HepG2 (cell line): ENCODE results near the gene ADAD2. TPM values are rescaled to one million over a fixed set of nuclear protein-coding genes. Genes with fewer than 3 reads are reported as not detected.

Source experiments
- ATAC-seq: fragments of 200-7000 bp; cut with Tn5 transposase; 3 replicates; pipeline ENCODE4 v1.9.1; 2020; ENCODE audit warnings: mild to moderate bottlenecking, moderate library complexity
- BruUV-seq: library from RNA; stranded (reverse); fragments of 400-500 nt; replicated peaks from 2 replicates; lab custom pipeline; 2021; lab: Mats Ljungman, UMichigan
- CTCF ChIA-PET: fragments of 300-600 bp; formaldehyde crosslinking; extraction: SDS; loops from one replicate; lab custom pipeline; 2021; ENCODE audit warnings: low total read pairs, inconsistent platforms, low intra/inter-chr PET ratio; lab: Yijun Ruan, JAX
- POLR2A ChIA-PET: fragments of 350-600 bp; sonication (Branson Sonifier 250); formaldehyde crosslinking; loops from one replicate; lab custom pipeline; 2020; ENCODE audit warnings: antibody characterized with exemption, inconsistent platforms; lab: Yijun Ruan, JAX
- DNase-seq: peaks from one replicate; pipeline ENCODE4 v3.0.0-alpha.2; 2015; ENCODE audit warnings: low spot score
- FAIRE-seq: peaks from 3 replicates; lab custom pipeline; 2011; peaks lifted over from hg19 to GRCh38; lab: Jason Lieb, UNC
- H2AFZ ChIP-seq: one replicate; pipeline ENCODE4 v1.6.1; 2011; ENCODE audit warnings: low read length, inconsistent platforms
- H3K27ac ChIP-seq: fragments of 300-600 bp; 3 replicates; pipeline ENCODE4 v1.8.0; 2011; ENCODE audit warnings: mixed run types, mild to moderate bottlenecking, mixed read lengths, low read length, inconsistent platforms; ENCODE audit not compliant: insufficient read depth; ENCODE audit errors: extremely low read length
- H3K27me3 ChIP-seq, 2 experiments: fragments of 200-600 bp in 1 of 2; 2 replicates in 1 of 2; 3 replicates in 1 of 2; pipeline versions ENCODE4 v1.6.0 to v1.8.0; 2011; ENCODE audit warnings: low read length in 2 of 2, mild to moderate bottlenecking in 2 of 2, moderate library complexity in 2 of 2, inconsistent platforms in 1 of 2; ENCODE audit not compliant: insufficient read depth in 2 of 2, control insufficient read depth in 1 of 2
- H3K36me3 ChIP-seq, 2 experiments: fragments of 200-600 bp in 1 of 2; replicated peaks in 1 of 2; 2 replicates in 1 of 2; 3 replicates in 1 of 2; pipeline versions ENCODE4 v1.5.1 to v1.8.0; 2011; ENCODE audit warnings: low read length in 2 of 2, inconsistent platforms in 1 of 2; ENCODE audit not compliant: insufficient read depth in 2 of 2, control insufficient read depth in 1 of 2
- H3K4me1 ChIP-seq: 2 replicates; pipeline ENCODE4 v1.5.1; 2012; ENCODE audit warnings: low read length, inconsistent platforms; ENCODE audit not compliant: insufficient read depth
- H3K4me2 ChIP-seq: 2 replicates; pipeline ENCODE4 v1.6.0; 2011; ENCODE audit warnings: low read depth, low read length, inconsistent platforms
- H3K4me3 ChIP-seq, 3 experiments: fragments of 200-600 bp in 1 of 3; sonication (generic), shearing (Covaris generic) in 1 of 3; replicated peaks in 1 of 3; 2 replicates each; pipeline ENCODE4 v1.5.1; 2011 to 2016; ENCODE audit warnings: low read length in 3 of 3, inconsistent platforms in 2 of 3, low read depth in 2 of 3, mild to moderate bottlenecking in 2 of 3, control low read depth in 1 of 3, mixed read lengths in 1 of 3; ENCODE audit not compliant: insufficient read depth in 1 of 3
- H3K79me2 ChIP-seq: one replicate; pipeline ENCODE4 v1.6.1; 2011; ENCODE audit warnings: low read length, inconsistent platforms; ENCODE audit not compliant: insufficient read depth
- H3K9ac ChIP-seq: 2 replicates; pipeline ENCODE4 v1.6.0; 2011; ENCODE audit warnings: mild to moderate bottlenecking, low read depth, low read length, inconsistent platforms; ENCODE audit not compliant: insufficient read depth
- H3K9me3 ChIP-seq: 2 replicates; pipeline ENCODE4 v1.5.1; 2012; ENCODE audit warnings: mild to moderate bottlenecking, low read length
- H4K20me1 ChIP-seq: 2 replicates; pipeline ENCODE4 v1.6.0; 2011; ENCODE audit warnings: inconsistent platforms, mild to moderate bottlenecking, low read length, moderate library complexity; ENCODE audit not compliant: insufficient read depth
- EEA1 ChIP-seq: sonication (generic); formaldehyde crosslinking; IDR thresholded peaks from 2 replicates; pipeline ENCODE4 v1.5.1; 2020; ENCODE audit warnings: mild to moderate bottlenecking, missing genetic modification reagents, borderline replicate concordance
- GLI4 ChIP-seq: sonication (generic); formaldehyde crosslinking; IDR thresholded peaks from 2 replicates; pipeline ENCODE4 v1.5.1; 2020; ENCODE audit warnings: missing genetic modification reagents, mild to moderate bottlenecking, moderate library complexity, borderline replicate concordance
- HDAC2 ChIP-seq: sonication (generic); formaldehyde crosslinking; IDR thresholded peaks from 2 replicates; pipeline ENCODE4 v1.4.0; 2020; ENCODE audit warnings: missing genetic modification reagents
- HDAC6 ChIP-seq: fragments of 200-600 bp; sonication (generic); IDR thresholded peaks from 2 replicates; pipeline ENCODE4 v1.7.0; 2017; ENCODE audit warnings: mild to moderate bottlenecking, antibody characterized with exemption, low read length, low read depth
- HMG20A ChIP-seq: IDR thresholded peaks from 2 replicates; pipeline ENCODE4 v1.6.1; 2016; ENCODE audit warnings: borderline replicate concordance
- KAT8 ChIP-seq: IDR thresholded peaks from 2 replicates; pipeline ENCODE4 v1.6.1; 2016; ENCODE audit warnings: missing genetic modification reagents, missing compliant biosample characterization
- MATR3 ChIP-seq: sonication (generic); formaldehyde crosslinking; IDR thresholded peaks from 2 replicates; pipeline ENCODE4 v1.4.0; 2020; ENCODE audit warnings: missing genetic modification reagents
- NFE2 ChIP-seq: sonication (generic); formaldehyde crosslinking; IDR thresholded peaks from 2 replicates; pipeline ENCODE4 v1.4.0; 2020; ENCODE audit warnings: missing genetic modification reagents
- NONO ChIP-seq, 2 experiments: fragments of 450-650 bp in 1 of 2; sonication (generic) in 1 of 2; formaldehyde crosslinking in 1 of 2; IDR thresholded peaks in 1 of 2; conservative IDR thresholded peaks in 1 of 2; 2 replicates each; pipeline versions ENCODE4 v1.6.1 to v1.8.0; 2017 to 2022; ENCODE audit warnings: mild to moderate bottlenecking in 1 of 2, missing genetic modification reagents in 1 of 2, moderate library complexity in 1 of 2
- RAD51 ChIP-seq: fragments of 450-650 bp; IDR thresholded peaks from 2 replicates; pipeline ENCODE4 v1.6.1; 2016; ENCODE audit warnings: borderline replicate concordance
- SP140L ChIP-seq: sonication (generic); formaldehyde crosslinking; IDR thresholded peaks from 2 replicates; pipeline ENCODE4 v1.4.0; 2020; ENCODE audit warnings: missing genetic modification reagents, borderline replicate concordance
- SP2 ChIP-seq: sonication (generic); formaldehyde crosslinking; IDR thresholded peaks from 2 replicates; pipeline ENCODE4 v1.5.1; 2020; ENCODE audit warnings: mild to moderate bottlenecking, missing genetic modification reagents
- ZBTB21 ChIP-seq: sonication (generic); formaldehyde crosslinking; IDR thresholded peaks from 2 replicates; pipeline ENCODE4 v1.4.0; 2020; ENCODE audit warnings: missing genetic modification reagents
- ZNF138 ChIP-seq: sonication (generic); formaldehyde crosslinking; IDR thresholded peaks from 2 replicates; pipeline ENCODE4 v1.5.0; 2020; ENCODE audit warnings: mild to moderate bottlenecking, low read depth, missing genetic modification reagents
- ZNF234 ChIP-seq: sonication (generic); formaldehyde crosslinking; conservative IDR thresholded peaks from 2 replicates; pipeline ENCODE4 v1.5.1; 2020; ENCODE audit warnings: mild to moderate bottlenecking, missing genetic modification reagents
- ZNF724P ChIP-seq: sonication (generic); formaldehyde crosslinking; IDR thresholded peaks from 2 replicates; pipeline ENCODE4 v1.8.0; 2022; ENCODE audit warnings: missing genetic modification reagents, borderline replicate concordance
- ZNF790 ChIP-seq: sonication (generic); formaldehyde crosslinking; IDR thresholded peaks from 2 replicates; pipeline ENCODE4 v1.8.0; 2022; ENCODE audit warnings: missing genetic modification reagents, mild to moderate bottlenecking, borderline replicate concordance
- WGBS: methylation state at CpG from one replicate; pipeline ENCODE4 v1.1.6; 2017; ENCODE audit warnings: low lambda C conversion rate; 5-methylcytosine and 5-hydroxymethylcytosine counted together
- in situ Hi-C: cut with HindIII; loops from 2 replicates; pipeline ENCODE4 v1.10.0; 2017; ENCODE audit warnings: low pct_unique_long_range_greater_than_20kb; ENCODE audit not compliant: extremely low pct_ligation_motif_present
- intact Hi-C: fragments of 100-400 bp; cut with micrococcal nuclease; formaldehyde crosslinking; loops from one replicate; pipeline ENCODE4 v1.10.0; 2022; ENCODE audit not compliant: unreplicated experiment
- polyA plus RNA-seq, 8 experiments: library from polyadenylated mRNA; depleted of rRNA in 3 of 8; stranded (reverse) in 7 of 8; unstranded in 1 of 8; fragments of >200 nt; fragmentation: Illumina TruSeq in 4 of 8; extraction: Trizol in 4 of 8; gene quantifications; 2 replicates each; pipeline versions ENCODE4 v1.2.1 to v1.2.3, GENCODE V29; 2011 to 2016; ENCODE audit warnings: low read depth in 4 of 8, missing spikeins in 1 of 8, mixed read lengths in 1 of 8; ENCODE audit not compliant: insufficient read depth in 1 of 8
- total RNA-seq, 5 experiments: library from RNA; depleted of rRNA; stranded (reverse); fragments of >200 nt; fragmentation: Illumina TruSeq; extraction: Trizol; gene quantifications; 2 replicates each; pipeline ENCODE4 v1.2.3, GENCODE V29; 2016; ENCODE audit warnings: low read depth in 1 of 5
- TF ChIP-seq, protein P1 (sequence below): sonication (generic); formaldehyde crosslinking; IDR thresholded peaks from 2 replicates; pipeline ENCODE4 v1.9.0; 2021; ENCODE audit warnings: missing genetic modification reagents, borderline replicate concordance
- TF ChIP-seq, protein P2 (sequence below), 2 experiments: sonication (generic) in 1 of 2; formaldehyde crosslinking in 1 of 2; IDR thresholded peaks; 2 replicates each; pipeline versions ENCODE4 v1.4.0 to v1.6.1; 2018 to 2020; ENCODE audit warnings: missing genetic modification reagents in 2 of 2, borderline replicate concordance in 1 of 2, low read depth in 1 of 2, mild to moderate bottlenecking in 1 of 2, missing biosample characterization in 1 of 2
- TF ChIP-seq, protein P3 (sequence below): sonication (generic); formaldehyde crosslinking; IDR thresholded peaks from 2 replicates; pipeline ENCODE4 v1.4.0; 2020; ENCODE audit warnings: mild to moderate bottlenecking, missing genetic modification reagents

The ADAD2 gene
- total and polyA plus RNA-seq, 2 of the 13 experiments (the other 11 are each of a cell fraction or from before 2014, with no cell fraction given), result not detected

DNA sequence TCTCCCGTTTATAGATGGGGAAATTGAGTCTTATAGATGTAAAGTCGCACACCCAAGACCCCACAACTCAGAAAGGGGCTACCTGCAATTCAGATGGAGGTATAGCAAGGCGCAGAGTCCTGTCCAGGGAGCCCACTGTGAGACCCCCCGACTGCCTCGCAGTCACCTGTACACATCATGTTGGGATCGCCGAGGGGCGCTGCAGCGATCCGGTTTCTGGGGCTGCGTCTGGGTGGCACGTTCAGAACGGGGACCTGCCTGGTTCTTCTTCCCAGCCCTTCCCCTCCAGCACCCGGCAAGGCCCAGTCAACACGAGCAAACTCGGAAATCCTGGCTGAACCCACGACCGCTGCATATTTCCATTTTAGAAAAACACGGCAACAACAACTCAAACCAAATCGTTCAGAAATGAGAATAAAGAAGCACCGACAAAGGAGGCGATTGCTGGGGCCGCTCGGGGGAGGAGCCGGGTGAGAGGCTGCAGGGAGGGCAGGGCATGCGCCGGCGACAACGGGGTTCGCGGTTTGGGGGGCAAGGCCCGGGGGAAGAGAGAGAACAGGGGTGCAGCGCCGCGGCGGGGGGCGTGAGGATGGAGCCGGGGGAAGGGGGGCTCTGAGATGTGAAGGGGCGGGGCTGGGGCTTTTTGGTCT lies 46.6 kb upstream of the ADAD2 start:
- Histone ChIP-seq H3K9ac (peak overlapping the region; percentile 77), H2AFZ (no peak overlapping the region), H3K27ac (peak overlapping the region; percentile 55), H3K9me3 (no peaks in the 10 kb centered on the region), H3K27me3 (peaks cover 2 to 10% of the 10 kb centered on the region in 2 experiments), H4K20me1 (peaks cover 3% of the 10 kb centered on the region; the same call in 1 of the 2 replicates), H3K4me1 (peaks cover 46% of the 10 kb centered on the region), H3K79me2 (peaks cover 40% of the 10 kb centered on the region), H3K4me2 (peak overlapping the region; percentile 97), H3K36me3 (no peaks in the 10 kb centered on the region), H3K4me3 (peak overlapping the region; percentile 90 to 100 (median 92))
- in situ Hi-C loops, result no loop called here
- POLR2A ChIA-PET, result interaction anchor here (1.0 to 1.4 kb wide), 3 partner anchors 27 to 32 kb away, joined by 3 to 24 read pairs (median 7); partner anchors contain the start of gene MBTPS1
- no peak for DNase-seq
- CTCF ChIA-PET, result interaction anchor here (1.8 kb wide), 1 partner anchor 31 kb away, joined by 6 read pairs; no protein-coding TSS in a partner anchor
- WGBS, result 2% methylated on average over 34 of the region's 39 CpGs
- no peak for FAIRE-seq
- peak; percentile 33 for ATAC-seq
- no TSS peak for BruUV-seq
- intact Hi-C loops, result loop anchor here (2.0 kb wide), 1 partner anchor 30 kb away; no protein-coding TSS in a partner anchor
- TF ChIP-seq, protein P1, sequence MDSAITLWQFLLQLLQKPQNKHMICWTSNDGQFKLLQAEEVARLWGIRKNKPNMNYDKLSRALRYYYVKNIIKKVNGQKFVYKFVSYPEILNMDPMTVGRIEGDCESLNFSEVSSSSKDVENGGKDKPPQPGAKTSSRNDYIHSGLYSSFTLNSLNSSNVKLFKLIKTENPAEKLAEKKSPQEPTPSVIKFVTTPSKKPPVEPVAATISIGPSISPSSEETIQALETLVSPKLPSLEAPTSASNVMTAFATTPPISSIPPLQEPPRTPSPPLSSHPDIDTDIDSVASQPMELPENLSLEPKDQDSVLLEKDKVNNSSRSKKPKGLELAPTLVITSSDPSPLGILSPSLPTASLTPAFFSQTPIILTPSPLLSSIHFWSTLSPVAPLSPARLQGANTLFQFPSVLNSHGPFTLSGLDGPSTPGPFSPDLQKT (CRISPR knock-in tag), result no peak
- no peak for TF ChIP-seq ZNF790 (CRISPR knock-in tag)
- TF ChIP-seq, protein P2, sequence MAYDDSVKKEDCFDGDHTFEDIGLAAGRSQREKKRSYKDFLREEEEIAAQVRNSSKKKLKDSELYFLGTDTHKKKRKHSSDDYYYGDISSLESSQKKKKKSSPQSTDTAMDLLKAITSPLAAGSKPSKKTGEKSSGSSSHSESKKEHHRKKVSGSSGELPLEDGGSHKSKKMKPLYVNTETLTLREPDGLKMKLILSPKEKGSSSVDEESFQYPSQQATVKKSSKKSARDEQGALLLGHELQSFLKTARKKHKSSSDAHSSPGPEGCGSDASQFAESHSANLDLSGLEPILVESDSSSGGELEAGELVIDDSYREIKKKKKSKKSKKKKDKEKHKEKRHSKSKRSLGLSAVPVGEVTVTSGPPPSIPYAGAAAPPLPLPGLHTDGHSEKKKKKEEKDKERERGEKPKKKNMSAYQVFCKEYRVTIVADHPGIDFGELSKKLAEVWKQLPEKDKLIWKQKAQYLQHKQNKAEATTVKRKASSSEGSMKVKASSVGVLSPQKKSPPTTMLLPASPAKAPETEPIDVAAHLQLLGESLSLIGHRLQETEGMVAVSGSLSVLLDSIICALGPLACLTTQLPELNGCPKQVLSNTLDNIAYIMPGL (CRISPR knock-in tag; IDR thresholded peaks at IDR 0.05; ENCODE audit: borderline replicate concordance in 1 of 2, low read depth in 1 of 2), result peak in 1 of 2 experiments; percentile 44; a peak in 1 of 4 replicates
- TF ChIP-seq HDAC6, result no peak
- TF ChIP-seq HDAC2 (CRISPR knock-in tag), result no peak
- no peak for TF ChIP-seq HMG20A (CRISPR knock-in tag)
- TF ChIP-seq KAT8 (CRISPR knock-in tag), result no peak
- TF ChIP-seq NONO (IDR thresholded peaks at IDR 0.05), result no peak
- no peak for TF ChIP-seq NONO (CRISPR knock-in tag; conservative IDR thresholded peaks at IDR 0.05)
- no peak for TF ChIP-seq NFE2 (CRISPR knock-in tag)
- TF ChIP-seq ZNF234, result no peak
- no peak for TF ChIP-seq SP140L (CRISPR knock-in tag)
- no peak for TF ChIP-seq EEA1 (CRISPR knock-in tag)
- no peak for TF ChIP-seq GLI4 (CRISPR knock-in tag)
- TF ChIP-seq RAD51, result no peak
- TF ChIP-seq ZBTB21 (CRISPR knock-in tag), result no peak
- TF ChIP-seq ZNF724P, result no peak
- TF ChIP-seq SP2 (CRISPR knock-in tag), result no peak
- no peak for TF ChIP-seq ZNF138 (CRISPR knock-in tag)
- no peak for TF ChIP-seq MATR3 (CRISPR knock-in tag)
- TF ChIP-seq, protein P3, sequence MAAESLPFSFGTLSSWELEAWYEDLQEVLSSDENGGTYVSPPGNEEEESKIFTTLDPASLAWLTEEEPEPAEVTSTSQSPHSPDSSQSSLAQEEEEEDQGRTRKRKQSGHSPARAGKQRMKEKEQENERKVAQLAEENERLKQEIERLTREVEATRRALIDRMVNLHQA (CRISPR knock-in tag), result no peak
